GM19324 (cell line): ENCODE data around the gene SMYD4.

Source experiments
- ATAC-seq: cut with Tn5 transposase; IDR thresholded peaks from one replicate; pipeline ENCODE4 v1.9.1; 2021; ENCODE audit warnings: mild to moderate bottlenecking, moderate library complexity; ENCODE audit not compliant: unreplicated experiment, low FRiP score

The SMYD4 gene

GRCh38 chr17:1733759-1734158 is 95.9 kb downstream of the SMYD4 start:
- ATAC-seq: no peak

- ATAC-seq: no peak
Measured at GRCh38 chr17:1732833-1733321, 96.8 kb downstream of the SMYD4 start.

GRCh38 chr17:1732241-1732832 is 97.4 kb downstream of the SMYD4 start:
- ATAC-seq: no peak

- ATAC-seq: no peak
Measured at GRCh38 chr17:1731194-1731506, 98.6 kb downstream of the SMYD4 start.

- ATAC-seq: no peak
Measured at GRCh38 chr17:1730326-1731193, 99.1 kb downstream of the SMYD4 start.

- no peak for ATAC-seq
Measured at GRCh38 chr17:1729966-1730325, 99.8 kb downstream of the SMYD4 start.
